NCI-H2171 (cell line): Measurements from ENCODE around the gene ASB12.

Experiments used
- DNase-seq: peaks from one replicate; lab custom pipeline; 2025; lab: John Stamatoyannopoulos, UW

The ASB12 gene

GRCh38 chrX:64186974-64187761 is 43.2 kb downstream of the ASB12 start:
- DNase-seq: no peak

GRCh38 chrX:64184396-64184795 is 46.0 kb downstream of the ASB12 start:
- no peak for DNase-seq

- no peak for DNase-seq
Measured at GRCh38 chrX:64182208-64182607, 48.2 kb downstream of the ASB12 start.

DNA sequence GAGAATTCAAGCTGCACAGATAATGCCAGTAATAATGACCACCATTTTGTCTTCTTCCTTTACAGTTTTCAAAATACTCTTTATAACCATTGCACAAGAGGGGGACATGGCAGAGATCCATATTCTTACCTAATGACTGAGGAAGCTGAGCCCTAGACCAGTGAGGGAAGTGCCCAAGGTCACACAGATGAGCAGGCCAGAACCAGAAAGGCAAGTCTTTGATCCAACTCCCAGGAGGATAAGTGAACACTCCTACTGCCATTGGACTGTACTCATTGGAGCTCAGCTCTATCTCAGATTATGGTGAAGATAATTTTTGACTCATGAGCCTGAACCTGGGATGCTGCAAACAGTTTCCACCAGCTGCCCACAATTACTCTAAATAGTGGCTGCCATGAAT is 53.5 kb downstream of the ASB12 start:
- DNase-seq: no peak
